Adrenal gland (tissue), 5 donors: ENCODE data around the gene GAGE13.
"Not testable (repeated sequence)": the region's sequence is repeated elsewhere in the genome, so short reads cannot be mapped to it uniquely, and the experiment has no call there.

ENCODE experiments used
- CTCF ChIP-seq, 6 experiments: fragments of 450-650 bp in 4 of 6; fragments of 200-600 bp in 2 of 6; sonication (generic) in 1 of 6; IDR thresholded peaks; 1 replicate in 5 of 6; 2 replicates in 1 of 6; pipeline versions ENCODE4 v1.5.1 to v1.8.0; 2016 to 2021; ENCODE audit warnings: antibody characterized with exemption in 6 of 6, mild to moderate bottlenecking in 2 of 6, moderate library complexity in 1 of 6
- POLR2A ChIP-seq, 2 donors: fragments of 450-650 bp; IDR thresholded peaks; one replicate each; pipeline ENCODE4 v1.6.1; 2017; ENCODE audit warnings: antibody characterized with exemption in 2 of 2, mild to moderate bottlenecking in 2 of 2, moderate library complexity in 1 of 2
- donor health status: DM: no; HTN: no; CAD: no.

GRCh38 chrX:49331841-49332240, 459 bp downstream of the GAGE13 start:
- TF ChIP-seq CTCF, POLR2A (IDR thresholded peaks at IDR 0.05): not testable (repeated sequence)
